ENCODE data around the gene IPO4. TPM values are rescaled to one million over a fixed set of nuclear protein-coding genes. Genes with fewer than 3 reads are reported as not detected.

Gene IPO4
- total and polyA plus RNA-seq, 2 of the 8 experiments (the other 6 are each of a cell fraction or from before 2014, with no cell fraction given), result 55.5 to 108 TPM

DNA sequence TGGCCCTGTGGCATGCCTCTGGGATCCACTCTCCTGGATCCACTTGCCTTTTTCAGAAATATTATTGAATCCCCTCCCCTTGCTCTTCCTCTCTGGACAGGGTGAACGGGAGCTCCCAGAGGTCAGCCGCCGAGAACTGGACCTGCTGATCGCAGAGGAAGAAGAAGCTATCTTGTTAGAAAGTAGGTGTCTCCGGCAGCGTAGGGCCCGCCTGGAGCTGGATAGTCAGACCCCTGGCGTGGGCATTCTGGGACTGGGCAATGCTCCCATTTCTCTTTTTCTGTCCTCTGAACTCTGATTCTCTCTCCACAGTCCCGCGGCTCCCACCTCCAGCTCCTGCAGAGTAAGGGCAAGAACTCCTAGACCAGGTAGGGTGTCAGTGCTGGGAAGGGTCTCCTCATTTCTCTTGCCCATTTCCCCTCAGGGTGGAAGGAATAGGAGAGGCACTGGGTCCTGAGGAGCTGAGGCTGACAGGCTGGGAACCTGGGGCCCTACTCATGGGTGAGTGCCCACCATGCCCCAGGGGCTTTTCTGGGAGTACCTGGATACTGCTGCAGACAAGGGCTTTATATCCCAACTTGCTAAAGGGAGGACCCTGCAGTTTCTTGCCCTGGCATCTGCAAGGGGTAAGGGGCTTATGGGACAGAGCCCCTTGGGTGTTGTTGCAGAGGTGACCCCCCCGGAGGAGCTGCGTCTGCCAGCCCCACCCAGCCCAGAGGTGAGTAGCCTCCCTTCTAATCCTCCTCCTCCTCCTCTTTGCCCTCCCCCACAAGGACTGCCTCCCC is 11.4 kb downstream of the IPO4 start (continued):
- no peak for TF ChIP-seq ASH2L (IDR thresholded peaks at IDR 0.05; ENCODE audit: low read length)
- TF ChIP-seq TBP (IDR thresholded peaks at IDR 0.05; ENCODE audit: low read depth, low read length), result no peak
- TF ChIP-seq RAD21 (IDR thresholded peaks at IDR 0.05 in 1 of 2, conservative IDR thresholded peaks at IDR 0.05 in 1 of 2; ENCODE audit: low read depth in 2 of 2, low read length in 2 of 2), result no peak
- TF ChIP-seq TAF1 (IDR thresholded peaks at IDR 0.05; ENCODE audit: low read depth, low read length), result no peak
- no peak for TF ChIP-seq RXRA (IDR thresholded peaks at IDR 0.05; ENCODE audit: insufficient read depth, low read depth, low read length)
- TF ChIP-seq TEAD4 (IDR thresholded peaks at IDR 0.05; ENCODE audit: low read depth, low read length), result no peak

All from H1 (cell line).